NCI-H2227 (cell line): Measurements from ENCODE around the gene TMEM132D.

ENCODE experiments used
- DNase-seq: peaks from one replicate; lab custom pipeline; 2025; ENCODE audit not compliant: unreplicated experiment; lab: John Stamatoyannopoulos, UW

Gene TMEM132D

DNA sequence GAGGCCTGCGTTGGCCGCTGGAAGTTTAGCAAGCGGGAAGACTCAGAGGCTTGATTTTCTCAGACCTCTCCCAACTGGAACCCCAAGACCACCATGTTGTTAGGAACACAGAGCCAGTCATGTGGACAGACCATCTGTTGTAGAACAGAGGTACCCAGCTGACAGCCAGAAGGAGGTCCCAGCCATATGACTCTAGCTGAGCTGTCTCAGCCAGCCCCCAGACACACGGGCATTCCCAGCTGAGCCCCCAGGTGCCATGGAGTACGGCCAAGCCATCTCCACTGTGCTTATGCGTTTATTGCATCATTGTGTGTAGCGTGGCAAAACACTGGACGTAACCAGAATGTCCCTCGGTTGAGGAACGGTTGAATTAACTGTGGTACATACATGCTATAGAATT is 421.9 kb downstream of the TMEM132D start:
- DNase-seq = no peak

DNA sequence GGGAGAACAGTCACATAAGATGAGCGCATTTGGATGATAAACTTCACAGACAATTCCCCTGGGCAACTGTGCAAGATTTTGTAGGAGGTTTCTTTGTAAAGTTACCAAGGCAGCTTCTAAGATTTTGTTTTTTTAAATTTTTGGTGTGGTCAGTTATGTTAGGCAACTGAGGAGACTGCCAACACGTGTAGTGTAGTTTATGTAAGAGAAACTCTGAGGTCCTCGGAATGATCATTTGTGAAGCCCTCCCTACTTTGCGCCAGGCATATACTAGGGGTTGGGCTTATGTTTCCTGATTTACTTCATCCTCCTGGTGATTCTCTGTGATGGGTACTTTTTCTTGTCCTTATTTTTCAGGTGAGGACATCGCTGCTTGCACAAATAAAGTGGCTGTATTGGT is 433.6 kb downstream of the TMEM132D start:
- no peak for DNase-seq

- no peak for DNase-seq
These were observed 436.1 kb downstream of the TMEM132D start for GRCh38 chr12:129467726-129468125.

GRCh38 chr12:129467289-129467688 is 436.5 kb downstream of the TMEM132D start:
- DNase-seq = no peak

GRCh38 chr12:129466499-129466898 is 437.3 kb downstream of the TMEM132D start:
- DNase-seq = no peak

- DNase-seq = no peak
These were observed 443.9 kb downstream of the TMEM132D start for GRCh38 chr12:129459886-129460285.

- no peak for DNase-seq
These were observed 457.1 kb downstream of the TMEM132D start for GRCh38 chr12:129446696-129447095.

DNA sequence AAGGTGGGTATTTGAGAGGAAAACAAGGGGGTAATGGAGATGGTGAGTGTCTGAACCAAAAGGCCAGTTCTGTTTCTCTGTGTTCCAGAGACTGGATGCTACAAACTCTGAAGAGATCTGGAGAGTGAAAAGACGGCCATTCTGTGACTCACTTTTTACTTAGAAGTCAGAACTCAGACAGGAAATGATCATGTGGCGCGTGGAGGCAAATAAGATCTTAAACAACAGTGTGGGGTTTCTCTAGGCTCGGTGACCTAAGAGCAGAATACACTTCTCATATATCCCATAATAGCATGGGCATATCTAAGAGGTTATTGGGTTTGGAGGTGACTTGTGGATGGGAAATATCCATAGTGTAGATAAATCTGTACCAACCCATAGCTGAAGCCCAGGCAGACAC is 463.5 kb downstream of the TMEM132D start:
- DNase-seq = no peak

GRCh38 chr12:129434790-129435189 is 469.0 kb downstream of the TMEM132D start:
- no peak for DNase-seq

GRCh38 chr12:129428240-129428936 is 475.4 kb downstream of the TMEM132D start:
- no peak for DNase-seq

DNA sequence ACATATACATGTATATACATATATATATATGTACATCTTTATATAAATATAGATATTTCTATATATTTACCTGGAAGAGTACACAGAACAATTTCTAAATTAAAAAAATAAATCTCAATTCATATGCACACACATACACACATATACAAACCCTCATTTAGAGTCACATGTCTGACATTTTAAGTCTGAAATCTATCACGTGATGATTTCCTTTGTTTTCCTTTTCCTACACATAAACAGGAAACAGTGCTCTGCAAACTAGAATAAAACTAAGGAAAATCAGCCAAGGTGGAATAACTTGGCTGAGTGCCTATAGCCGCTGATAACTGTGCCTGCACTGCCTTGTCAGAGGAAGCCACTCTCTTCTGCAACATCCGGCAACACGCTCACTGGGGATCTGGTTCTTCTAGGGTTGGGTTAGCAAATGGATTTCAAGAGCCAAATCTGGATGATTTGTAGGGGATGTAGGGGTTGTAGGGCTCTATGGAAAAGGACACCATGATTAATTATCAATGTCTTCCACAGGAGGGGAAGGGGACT is 480.7 kb downstream of the TMEM132D start:
- no peak for DNase-seq

DNA sequence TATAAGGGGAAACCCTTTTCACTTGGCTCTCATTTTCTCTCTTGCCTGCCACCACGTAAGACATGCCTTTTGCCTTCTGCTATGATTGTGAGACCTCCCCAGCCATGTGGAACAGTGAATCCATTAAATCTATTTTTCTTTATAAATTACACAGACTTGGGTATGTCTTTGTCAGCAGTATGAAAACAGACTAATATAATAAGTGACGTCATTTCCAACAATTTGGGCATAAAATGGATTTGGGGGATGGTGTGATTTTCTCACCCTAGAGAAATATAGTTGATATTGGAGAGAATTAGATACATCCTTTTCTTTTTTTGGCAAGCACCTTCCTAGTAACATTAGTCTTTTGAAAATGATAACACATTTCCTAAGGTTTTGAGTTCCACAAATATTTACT is 490.5 kb downstream of the TMEM132D start:
- DNase-seq = no peak

DNA sequence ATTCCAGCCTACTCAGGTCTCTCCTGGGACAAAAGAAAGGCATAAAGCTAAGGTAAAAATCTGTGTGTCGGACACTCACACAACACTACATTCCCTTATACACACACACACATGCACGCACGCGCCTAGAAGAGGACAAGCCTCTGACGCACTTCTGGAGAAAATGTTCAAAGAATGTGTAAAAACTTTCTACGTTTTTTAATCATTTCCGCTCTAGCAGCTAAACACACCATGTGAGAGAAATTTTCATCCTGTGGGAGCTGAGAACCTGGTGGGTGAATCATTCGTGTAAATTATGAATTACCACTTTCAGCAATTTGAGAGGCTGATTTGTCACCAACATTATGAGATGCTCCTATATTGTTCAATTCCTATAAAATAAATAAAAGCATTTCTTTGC is 494.5 kb downstream of the TMEM132D start:
- DNase-seq = no peak

GRCh38 chr12:129404556-129404955 is 499.3 kb downstream of the TMEM132D start:
- DNase-seq = no peak

GRCh38 chr12:129401572-129401971 is 502.3 kb downstream of the TMEM132D start:
- DNase-seq = no peak

- no peak for DNase-seq
These were observed 509.5 kb downstream of the TMEM132D start for GRCh38 chr12:129394177-129394825.

- DNase-seq = no peak
These were observed 510.4 kb downstream of the TMEM132D start for GRCh38 chr12:129393357-129393937.

GRCh38 chr12:129385637-129385990 is 518.2 kb downstream of the TMEM132D start:
- no peak for DNase-seq

- DNase-seq = no peak
These were observed 519.9 kb downstream of the TMEM132D start for GRCh38 chr12:129383956-129384355.

- no peak for DNase-seq
These were observed 522.1 kb downstream of the TMEM132D start for GRCh38 chr12:129381715-129382114.

DNA sequence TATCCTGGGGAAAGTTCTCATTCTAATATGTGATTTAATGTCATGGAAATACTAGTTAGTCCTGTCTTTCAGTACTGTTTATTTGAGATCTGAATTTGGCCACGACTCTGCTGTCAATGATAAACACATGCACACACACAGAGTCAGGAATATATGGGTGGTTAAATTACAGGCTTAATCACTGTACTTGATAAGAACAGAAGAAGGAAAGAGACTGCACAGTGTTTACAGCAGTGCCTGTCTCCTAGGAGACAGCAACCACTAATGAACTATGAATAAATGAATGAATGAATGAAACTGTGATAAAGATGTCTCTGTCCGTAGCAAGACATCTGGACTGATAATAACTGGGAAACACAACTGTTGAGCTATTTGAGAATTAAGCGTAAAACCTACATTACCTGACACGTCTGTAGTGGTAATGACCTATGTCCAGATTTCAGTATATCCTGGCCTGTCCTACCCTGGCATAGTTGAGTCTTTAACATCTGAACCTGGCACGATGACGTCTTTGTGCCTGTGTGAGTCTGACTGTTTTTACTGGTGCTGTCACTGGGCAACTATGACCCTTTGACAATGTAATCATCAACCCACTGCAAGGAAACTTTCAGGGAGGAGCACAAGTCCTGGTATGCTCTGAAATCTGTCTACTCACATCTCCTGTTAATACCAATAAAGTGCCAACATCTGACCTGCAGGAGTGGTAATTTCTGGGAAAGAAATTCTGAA is 524.6 kb downstream of the TMEM132D start:
- no peak for DNase-seq

DNA sequence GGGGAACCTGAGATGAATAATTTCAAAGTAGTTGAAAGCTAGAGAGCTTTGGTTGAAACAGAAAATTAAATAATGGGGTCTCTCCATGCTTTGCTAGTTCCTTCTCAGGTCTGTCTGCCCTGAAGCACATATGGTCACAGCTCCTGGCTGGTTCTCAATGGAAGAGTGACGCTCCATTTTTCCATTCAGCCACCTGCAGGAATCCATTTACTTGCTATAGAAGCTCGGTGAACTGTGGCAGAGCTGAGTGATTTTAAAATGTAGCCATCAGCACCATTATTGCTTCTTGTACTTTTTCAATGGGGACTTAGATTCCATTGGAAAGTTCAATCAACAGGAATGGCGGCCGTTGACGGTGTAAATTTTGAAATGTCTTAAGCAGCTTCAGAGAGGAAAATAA is 525.3 kb downstream of the TMEM132D start:
- DNase-seq = no peak
